Mucosa of stomach (tissue), 1 donor: ENCODE measurements around the gene GPRASP2.

ENCODE experiments used
- H3K27me3 ChIP-seq: one replicate; pipeline ENCODE4 v1.7.0; 2013; ENCODE audit warnings: mild to moderate bottlenecking, low read length; ENCODE audit not compliant: control insufficient read depth, insufficient read depth
- H3K36me3 ChIP-seq: one replicate; pipeline ENCODE4 v1.7.0; 2013; ENCODE audit warnings: low read length; ENCODE audit not compliant: control insufficient read depth, insufficient read depth
- H3K4me1 ChIP-seq: one replicate; pipeline ENCODE4 v1.7.0; 2013; ENCODE audit warnings: mild to moderate bottlenecking, low read length; ENCODE audit not compliant: control insufficient read depth, insufficient read depth
- H3K4me3 ChIP-seq: one replicate; pipeline ENCODE4 v1.7.0; 2013; ENCODE audit warnings: low read length
- H3K9ac ChIP-seq: one replicate; pipeline ENCODE4 v1.7.0; 2013; ENCODE audit warnings: mild to moderate bottlenecking, low read length, moderate library complexity
- H3K9me3 ChIP-seq: one replicate; pipeline ENCODE4 v1.7.0; 2013; ENCODE audit warnings: mild to moderate bottlenecking, low read length, moderate library complexity; ENCODE audit not compliant: control insufficient read depth
- donor health status: Pancreatic carcinoma.

GPRASP2 gene

GRCh38 chrX:102765217-102765616, 53.0 kb downstream of the GPRASP2 start:
- no peaks in the 10 kb centered on the region for H3K4me1 ChIP-seq
- H3K4me3 ChIP-seq, result no peak overlapping the region
- H3K27me3 ChIP-seq, result no peaks in the 10 kb centered on the region
- no peaks in the 10 kb centered on the region for H3K9me3 ChIP-seq
- H3K36me3 ChIP-seq, result no peaks in the 10 kb centered on the region
- no peak overlapping the region for H3K9ac ChIP-seq

- no peaks in the 10 kb centered on the region for H3K4me1 ChIP-seq
- H3K27me3 ChIP-seq, result no peaks in the 10 kb centered on the region
- no peaks in the 10 kb centered on the region for H3K9me3 ChIP-seq
- no peak overlapping the region for H3K4me3 ChIP-seq
- H3K9ac ChIP-seq, result no peak overlapping the region
- no peaks in the 10 kb centered on the region for H3K36me3 ChIP-seq
Observed at GRCh38 chrX:102765809-102766208, 53.6 kb downstream of the GPRASP2 start.

- H3K36me3 ChIP-seq, result no peaks in the 10 kb centered on the region
- H3K9ac ChIP-seq, result no peak overlapping the region
- no peaks in the 10 kb centered on the region for H3K4me1 ChIP-seq
- H3K27me3 ChIP-seq, result no peaks in the 10 kb centered on the region
- H3K4me3 ChIP-seq, result no peak overlapping the region
- H3K9me3 ChIP-seq, result no peaks in the 10 kb centered on the region
Observed at GRCh38 chrX:102767287-102767686, 55.0 kb downstream of the GPRASP2 start.
